Thoracic aorta (tissue), 2 donors: ENCODE results near the gene ZNF57. TPM values are rescaled to one million over a fixed set of nuclear protein-coding genes. Genes with fewer than 3 reads are reported as not detected.

Experiments
- ATAC-seq: fragments of 150-250 bp; one replicate; pipeline ENCODE4 v1.8.0; 2017; ENCODE audit warnings: low read depth; ENCODE audit not compliant: insufficient number of reproducible peaks, low FRiP score
- DNase-seq: peaks from one replicate; pipeline ENCODE4 v3.0.0-alpha.2; 2020; ENCODE audit warnings: low spot score
- H3K27ac ChIP-seq, 2 donors: fragments of 200-600 bp; sonication (generic); 1 replicate in 1 of 2; 2 replicates in 1 of 2; pipeline ENCODE4 v1.5.1; 2016; ENCODE audit warnings: mild to moderate bottlenecking in 2 of 2, moderate library complexity in 2 of 2
- H3K27me3 ChIP-seq: fragments of 200-600 bp; sonication (generic); replicated peaks from 2 replicates; pipeline ENCODE4 v1.6.0; 2016; ENCODE audit warnings: mild to moderate bottlenecking; ENCODE audit not compliant: insufficient read depth
- H3K36me3 ChIP-seq: fragments of 200-600 bp; sonication (generic); one replicate; pipeline ENCODE4 v1.5.1; 2016
- H3K4me1 ChIP-seq, 2 donors: fragments of 200-600 bp; sonication (generic); 1 replicate in 1 of 2; 2 replicates in 1 of 2; pipeline versions ENCODE4 v1.5.1 to v1.6.0; 2016; ENCODE audit warnings: low read depth in 2 of 2, mild to moderate bottlenecking in 1 of 2; ENCODE audit not compliant: control insufficient read depth in 1 of 2
- H3K4me3 ChIP-seq: fragments of 200-600 bp; sonication (generic); 2 replicates; pipeline ENCODE4 v1.5.1; 2016; ENCODE audit warnings: mild to moderate bottlenecking
- H3K9me3 ChIP-seq: fragments of 200-600 bp; sonication (generic); 2 replicates; pipeline ENCODE4 v1.5.1; 2016
- total RNA-seq, 2 donors: library from RNA; depleted of rRNA; stranded (reverse); fragments of >200 nt; gene quantifications; one replicate each; pipeline versions ENCODE4 v1.1.0 to v1.2.3, GENCODE V29; 2016
- TF ChIP-seq, protein P1 (sequence below): fragments of 200-600 bp; sonication (generic); IDR thresholded peaks from one replicate; pipeline ENCODE4 v1.5.1; 2019; ENCODE audit warnings: antibody characterized with exemption

ZNF57 gene
- total RNA-seq = 1 to 10 TPM; 4.0 to 4.2 TPM

DNA sequence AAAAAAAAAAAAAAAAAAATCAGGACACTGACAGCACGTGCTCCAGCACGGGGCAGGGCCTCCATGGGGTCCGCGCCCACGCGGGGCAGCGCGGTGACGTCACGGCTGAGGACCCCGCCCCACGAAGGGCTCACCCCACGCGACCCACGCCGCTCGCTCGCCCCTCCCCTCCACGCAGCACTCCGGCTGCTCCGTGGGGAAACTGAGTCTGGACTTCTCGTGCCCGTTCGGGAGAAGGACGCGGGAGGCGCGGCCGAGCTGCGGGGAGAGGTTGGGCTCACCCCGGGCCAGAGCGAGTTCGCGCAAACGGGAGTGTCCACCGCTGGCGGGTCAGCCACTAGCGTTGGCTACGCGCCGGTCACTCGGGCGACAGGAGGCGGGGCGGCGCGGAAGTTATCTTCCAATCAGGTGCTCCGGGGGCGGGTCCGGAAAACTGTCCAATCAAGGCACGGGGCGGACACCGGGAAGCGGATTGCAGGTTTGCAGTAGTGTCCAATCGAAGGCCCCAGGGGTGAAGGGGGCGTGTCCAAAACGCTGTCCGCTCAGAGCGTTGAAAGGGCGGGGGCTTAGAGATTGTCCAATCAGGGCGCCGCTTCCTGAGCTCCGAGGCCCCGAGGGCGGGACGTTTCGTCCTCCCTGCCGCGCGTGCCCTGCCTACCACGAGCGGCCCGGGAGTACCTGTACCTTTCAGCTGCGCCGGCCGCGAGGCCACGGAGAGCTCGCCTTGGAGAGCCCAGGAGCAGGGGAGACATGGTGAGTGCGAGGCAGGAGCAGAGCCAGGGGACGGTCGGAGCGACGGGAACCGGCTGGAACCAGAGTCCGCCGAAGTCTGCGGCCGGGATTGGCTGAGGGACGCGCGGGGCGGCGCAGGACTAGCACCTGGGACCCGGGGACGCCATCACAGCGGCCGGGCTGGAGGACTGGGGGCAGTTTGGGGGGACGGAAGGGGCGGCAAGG, at the start of gene ZNF57:
Gene ZNF57 (plus strand): TSS at position 633 of the 957 bp plus-strand sequence. CDS start 118 bp downstream, at position 751.
- H3K36me3 ChIP-seq = no peaks in the 10 kb centered on the region
- H3K4me3 ChIP-seq = peak within 1 kb of the TSS; percentile 97
- DNase-seq (peak; percentile 99), ATAC-seq (peak; percentile 98)
- peaks cover 6 to 9% of the 10 kb centered on the region in 2 donors for H3K4me1 ChIP-seq
- no peaks in the 10 kb centered on the region for H3K27me3 ChIP-seq
- H3K27ac ChIP-seq = peak within 1 kb of the TSS; percentile 67 to 74
- H3K9me3 ChIP-seq = peaks cover 3% of the 10 kb centered on the region
- TF ChIP-seq, protein P1, sequence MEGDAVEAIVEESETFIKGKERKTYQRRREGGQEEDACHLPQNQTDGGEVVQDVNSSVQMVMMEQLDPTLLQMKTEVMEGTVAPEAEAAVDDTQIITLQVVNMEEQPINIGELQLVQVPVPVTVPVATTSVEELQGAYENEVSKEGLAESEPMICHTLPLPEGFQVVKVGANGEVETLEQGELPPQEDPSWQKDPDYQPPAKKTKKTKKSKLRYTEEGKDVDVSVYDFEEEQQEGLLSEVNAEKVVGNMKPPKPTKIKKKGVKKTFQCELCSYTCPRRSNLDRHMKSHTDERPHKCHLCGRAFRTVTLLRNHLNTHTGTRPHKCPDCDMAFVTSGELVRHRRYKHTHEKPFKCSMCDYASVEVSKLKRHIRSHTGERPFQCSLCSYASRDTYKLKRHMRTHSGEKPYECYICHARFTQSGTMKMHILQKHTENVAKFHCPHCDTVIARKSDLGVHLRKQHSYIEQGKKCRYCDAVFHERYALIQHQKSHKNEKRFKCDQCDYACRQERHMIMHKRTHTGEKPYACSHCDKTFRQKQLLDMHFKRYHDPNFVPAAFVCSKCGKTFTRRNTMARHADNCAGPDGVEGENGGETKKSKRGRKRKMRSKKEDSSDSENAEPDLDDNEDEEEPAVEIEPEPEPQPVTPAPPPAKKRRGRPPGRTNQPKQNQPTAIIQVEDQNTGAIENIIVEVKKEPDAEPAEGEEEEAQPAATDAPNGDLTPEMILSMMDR = no peak

DNA sequence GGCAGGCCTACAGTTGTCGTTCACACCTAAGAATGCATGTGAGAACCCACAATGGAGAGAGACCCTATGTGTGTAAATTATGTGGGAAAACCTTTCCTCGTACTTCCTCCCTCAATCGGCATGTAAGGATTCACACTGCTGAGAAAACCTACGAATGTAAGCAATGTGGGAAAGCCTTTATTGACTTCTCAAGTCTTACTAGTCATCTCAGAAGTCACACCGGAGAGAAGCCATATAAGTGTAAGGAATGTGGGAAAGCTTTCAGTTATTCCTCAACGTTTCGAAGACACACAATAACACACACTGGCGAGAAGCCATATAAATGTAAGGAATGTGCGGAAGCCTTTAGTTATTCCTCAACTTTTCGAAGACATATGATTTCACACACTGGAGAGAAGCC, 48.1 kb upstream of the ZNF57 start:
- no peak for ATAC-seq
- Histone ChIP-seq H3K4me3 (peak overlapping the region; percentile 11), H3K36me3 (peaks cover 39% of the 10 kb centered on the region)

DNA sequence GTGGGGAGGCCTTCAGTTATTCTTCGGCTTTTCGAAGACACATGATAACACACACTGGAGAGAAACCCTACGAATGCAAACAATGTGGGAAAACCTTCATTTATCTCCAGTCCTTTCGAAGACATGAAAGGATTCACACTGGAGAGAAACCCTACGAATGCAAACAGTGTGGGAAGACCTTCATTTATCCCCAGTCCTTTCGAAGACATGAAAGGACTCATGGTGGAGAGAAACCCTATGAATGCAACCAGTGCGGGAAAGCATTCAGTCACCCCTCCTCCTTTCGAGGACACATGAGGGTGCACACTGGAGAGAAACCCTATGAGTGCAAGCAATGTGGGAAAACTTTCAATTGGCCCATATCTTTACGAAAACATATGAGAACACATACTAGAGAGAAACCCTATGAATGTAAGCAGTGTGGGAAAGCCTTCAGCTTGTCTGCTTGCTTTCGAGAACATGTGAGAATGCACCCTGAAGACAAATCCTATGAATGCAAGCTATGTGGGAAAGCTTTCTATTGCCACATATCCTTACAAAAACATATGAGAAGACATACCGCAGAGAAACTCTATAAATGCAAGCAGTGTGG, 47.6 kb upstream of the ZNF57 start:
- ATAC-seq = no peak
- Histone ChIP-seq H3K27ac (no peak overlapping the region), H3K4me1 (no peaks in the 10 kb centered on the region), H3K4me3 (no peak overlapping the region), H3K36me3 (peaks cover 44% of the 10 kb centered on the region), H3K9me3 (peaks cover 91% of the 10 kb centered on the region), H3K27me3 (no peaks in the 10 kb centered on the region)
- DNase-seq = no peak
- TF ChIP-seq, protein P1 = no peak

More for the DNA sequence above, 48.1 kb upstream of the ZNF57 start:
- DNase-seq = no peak
- no peaks in the 10 kb centered on the region for H3K4me1 ChIP-seq
- H3K9me3 ChIP-seq = peaks cover 89% of the 10 kb centered on the region
- H3K27me3 ChIP-seq = no peaks in the 10 kb centered on the region
- H3K27ac ChIP-seq = no peak overlapping the region
- TF ChIP-seq, protein P1 = no peak

DNA sequence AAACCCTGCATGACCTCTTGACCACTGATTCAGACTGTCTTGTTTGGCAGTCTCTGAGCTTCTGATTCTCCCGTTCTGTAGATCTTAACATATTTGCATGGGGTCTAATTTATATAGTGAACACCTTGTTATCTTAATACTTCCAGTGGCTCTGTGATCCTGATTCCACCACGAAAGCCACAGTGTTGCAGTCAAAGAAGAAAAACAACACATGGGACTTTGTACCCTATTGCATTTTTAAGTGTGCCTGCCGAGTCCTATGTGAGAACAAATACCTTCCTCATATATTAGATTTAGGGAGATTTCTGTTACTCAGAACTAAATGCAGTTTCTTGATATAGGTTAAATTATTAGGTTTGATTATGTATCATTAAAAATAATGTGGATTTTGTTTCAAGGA, 45.9 kb upstream of the ZNF57 start:
- Histone ChIP-seq H3K4me3 (no peak overlapping the region), H3K4me1 (no peaks in the 10 kb centered on the region), H3K27ac (no peak overlapping the region), H3K27me3 (no peaks in the 10 kb centered on the region), H3K36me3 (peaks cover 49% of the 10 kb centered on the region), H3K9me3 (peaks cover 98% of the 10 kb centered on the region)
- TF ChIP-seq, protein P1 = no peak
- ATAC-seq (no peak), DNase-seq (no peak)

DNA sequence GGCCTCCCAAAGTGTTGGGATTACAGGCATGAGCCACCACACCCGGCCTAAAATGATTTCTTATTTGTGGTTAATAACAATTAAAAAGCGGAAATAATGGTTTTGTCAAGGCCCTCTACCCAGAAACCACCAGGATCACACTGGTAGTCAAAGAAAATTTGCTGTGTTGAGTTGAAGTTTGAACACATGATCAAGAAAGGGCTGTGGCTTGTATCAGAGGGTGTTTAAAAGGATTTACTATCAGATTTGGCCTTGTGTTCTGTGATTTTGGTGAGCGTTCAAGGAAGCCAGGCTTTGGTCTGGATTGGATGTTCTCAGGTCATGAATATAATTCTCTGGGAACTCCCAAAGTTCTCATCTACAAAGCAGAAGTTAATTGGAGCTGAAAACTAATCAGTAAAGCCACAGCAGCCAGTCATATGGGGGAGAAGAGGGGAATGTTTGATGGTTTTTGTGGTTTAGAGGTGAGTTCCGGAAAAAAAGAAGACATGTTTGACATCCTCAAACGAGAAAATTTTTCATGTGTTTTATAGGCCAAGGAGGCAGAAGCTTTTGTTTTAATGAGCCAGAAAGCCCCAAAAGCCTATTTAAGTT, 44.2 kb upstream of the ZNF57 start:
- no peak overlapping the region for H3K4me3 ChIP-seq
- ATAC-seq = no peak
- no peaks in the 10 kb centered on the region for H3K4me1 ChIP-seq
- no peaks in the 10 kb centered on the region for H3K27me3 ChIP-seq
- DNase-seq = no peak
- no peak overlapping the region for H3K27ac ChIP-seq
- H3K9me3 ChIP-seq = peaks cover 86% of the 10 kb centered on the region
- TF ChIP-seq, protein P1 = no peak
- peaks cover 37% of the 10 kb centered on the region for H3K36me3 ChIP-seq
